Natural killer cell (primary cell): ENCODE results near the gene VMP1. TPM values are rescaled to one million over a fixed set of nuclear protein-coding genes. Genes with fewer than 3 reads are reported as not detected.

Source experiments
- ATAC-seq, 3 donors: fragments of 150-1000 bp in 2 of 3; fragments of 200-7000 bp in 1 of 3; cut with Tn5 transposase; 1 replicate in 1 of 3; 2 replicates in 2 of 3; pipeline ENCODE4 v1.10.0; 2021; ENCODE audit warnings: mild to moderate bottlenecking in 2 of 3, moderate library complexity in 2 of 3
- DNase-seq, 2 donors: peaks; one replicate each; pipeline versions ENCODE4 v3.0.0 to v3.0.0-alpha.2; 2013 to 2021; ENCODE audit warnings: mixed read lengths in 1 of 2
- H3K27ac ChIP-seq: one replicate; pipeline ENCODE4 v1.5.1; 2013; ENCODE audit warnings: mild to moderate bottlenecking, low read length
- H3K27me3 ChIP-seq: one replicate; pipeline ENCODE4 v1.6.1; 2013; ENCODE audit warnings: low read length; ENCODE audit not compliant: control insufficient read depth, insufficient read depth
- H3K36me3 ChIP-seq: one replicate; pipeline ENCODE4 v1.6.1; 2013; ENCODE audit warnings: low read length; ENCODE audit not compliant: control insufficient read depth, insufficient read depth
- H3K4me1 ChIP-seq: one replicate; pipeline ENCODE4 v1.6.1; 2013; ENCODE audit warnings: low read length; ENCODE audit not compliant: control insufficient read depth, insufficient read depth
- H3K4me3 ChIP-seq: one replicate; pipeline ENCODE4 v1.5.1; 2013; ENCODE audit warnings: low read length
- H3K9me3 ChIP-seq: one replicate; pipeline ENCODE4 v1.6.1; 2013; ENCODE audit warnings: low read length; ENCODE audit not compliant: control insufficient read depth, insufficient read depth
- H3K27ac Mint-ChIP-seq, 2 donors: one replicate each; pipeline ENCODE4 v1.8.0; 2022; ENCODE audit warnings: mild to moderate bottlenecking in 2 of 2, mixed read lengths in 2 of 2, moderate library complexity in 1 of 2
- H3K27me3 Mint-ChIP-seq, 2 donors: one replicate each; pipeline ENCODE4 v1.8.0; 2022; ENCODE audit warnings: low read depth in 2 of 2, mixed read lengths in 2 of 2
- H3K36me3 Mint-ChIP-seq: one replicate; pipeline ENCODE4 v1.8.0; 2022; ENCODE audit warnings: mixed read lengths
- H3K4me1 Mint-ChIP-seq, 2 donors: one replicate each; pipeline ENCODE4 v1.8.0; 2022; ENCODE audit warnings: mixed read lengths in 2 of 2
- H3K4me3 Mint-ChIP-seq: one replicate; pipeline ENCODE4 v1.8.0; 2022; ENCODE audit warnings: mild to moderate bottlenecking, moderate library complexity, mixed read lengths
- H3K9me3 Mint-ChIP-seq, 2 donors: one replicate each; pipeline ENCODE4 v1.8.0; 2022; ENCODE audit warnings: mixed read lengths in 2 of 2
- CTCF ChIP-seq: fragments of 200-600 bp; IDR thresholded peaks from one replicate; pipeline ENCODE4 v1.8.0; 2022; ENCODE audit warnings: antibody characterized with exemption
- WGBS: methylation state at CpG from one replicate; pipeline ENCODE4 v1.1.7; 2013; ENCODE audit warnings: missing lambda C conversion rate; ENCODE audit not compliant: insufficient coverage; 5-methylcytosine and 5-hydroxymethylcytosine counted together
- intact Hi-C: fragments of 100-400 bp; cut with micrococcal nuclease; formaldehyde crosslinking; loops from one replicate; pipeline ENCODE4 v1.14.2; 2022
- total RNA-seq, 4 donors: library from RNA; stranded (reverse); fragments of 120-200 nt in 1 of 4; gene quantifications; one replicate each; pipeline versions ENCODE4 v1.2.3 to v1.2.4, GENCODE V29; 2013 to 2022

VMP1 gene
- total RNA-seq, 3 donors from 2014 or later (not counting 1 experiment from before 2014, with no cell fraction given): 136 to 175 (median 162) TPM

- H3K9me3 ChIP-seq: peaks cover 5% of the 10 kb centered on the region
- no peak overlapping the region for H3K27ac ChIP-seq
- Mint-ChIP-seq H3K4me1 (peaks cover 0 to 5% of the 10 kb centered on the region in 2 donors), H3K27me3 (no peaks in the 10 kb centered on the region), H3K9me3 (peaks cover 0 to 2% of the 10 kb centered on the region in 2 donors), H3K27ac (no peak overlapping the region), H3K4me3 (no peak overlapping the region), H3K36me3 (peaks cover 8% of the 10 kb centered on the region)
- H3K27me3 ChIP-seq: no peaks in the 10 kb centered on the region
- ATAC-seq (no peak), DNase-seq (no peak)
- H3K36me3 ChIP-seq: peaks cover 10% of the 10 kb centered on the region
- intact Hi-C loops: no loop called here
- H3K4me1 ChIP-seq: no peaks in the 10 kb centered on the region
- H3K4me3 ChIP-seq: no peak overlapping the region
- TF ChIP-seq CTCF: no peak
Measured at GRCh38 chr17:59762824-59763374, 55.4 kb downstream of the VMP1 start.

GRCh38 chr17:59763861-59764260, 56.4 kb downstream of the VMP1 start:
- intact Hi-C loops: no loop called here
- ATAC-seq: no peak

GRCh38 chr17:59764292-59764741, 56.9 kb downstream of the VMP1 start:
- no peaks in the 10 kb centered on the region for H3K4me1 ChIP-seq
- intact Hi-C loops: no loop called here
- peaks cover 14% of the 10 kb centered on the region for H3K36me3 ChIP-seq
- no peaks in the 10 kb centered on the region for H3K4me1 Mint-ChIP-seq
- H3K27ac Mint-ChIP-seq: no peak overlapping the region
- no peak for ATAC-seq
- no peak for TF ChIP-seq CTCF
- no peaks in the 10 kb centered on the region for H3K27me3 ChIP-seq
- 100% methylated on average over 2 of the region's 3 CpGs for WGBS
- peaks cover 0 to 2% of the 10 kb centered on the region in 2 donors for H3K9me3 Mint-ChIP-seq
- H3K27me3 Mint-ChIP-seq: no peaks in the 10 kb centered on the region
- H3K4me3 ChIP-seq: no peak overlapping the region
- no peak for DNase-seq
- no peak overlapping the region for H3K27ac ChIP-seq
- no peaks in the 10 kb centered on the region for H3K9me3 ChIP-seq
- no peak overlapping the region for H3K4me3 Mint-ChIP-seq
- peaks cover 6% of the 10 kb centered on the region for H3K36me3 Mint-ChIP-seq

More at GRCh38 chr17:59763861-59764260, 56.4 kb downstream of the VMP1 start:
- Mint-ChIP-seq H3K4me1 (no peaks in the 10 kb centered on the region), H3K27ac (no peak overlapping the region), H3K9me3 (peaks cover 0 to 2% of the 10 kb centered on the region in 2 donors), H3K36me3 (peaks cover 8% of the 10 kb centered on the region), H3K4me3 (no peak overlapping the region), H3K27me3 (no peaks in the 10 kb centered on the region)
- H3K4me3 ChIP-seq: no peak overlapping the region
- H3K36me3 ChIP-seq: peaks cover 14% of the 10 kb centered on the region
- no CpG with 5 or more reads among the region's 1 CpG for WGBS
- H3K27ac ChIP-seq: no peak overlapping the region
- DNase-seq: no peak
- TF ChIP-seq CTCF: no peak
- no peaks in the 10 kb centered on the region for H3K4me1 ChIP-seq
- peaks cover 4% of the 10 kb centered on the region for H3K9me3 ChIP-seq
- H3K27me3 ChIP-seq: no peaks in the 10 kb centered on the region

GRCh38 chr17:59765038-59765437, 57.6 kb downstream of the VMP1 start:
- H3K9me3 ChIP-seq: no peaks in the 10 kb centered on the region
- no peaks in the 10 kb centered on the region for H3K36me3 Mint-ChIP-seq
- no peak for TF ChIP-seq CTCF
- no peaks in the 10 kb centered on the region for H3K27me3 ChIP-seq
- no peaks in the 10 kb centered on the region for H3K9me3 Mint-ChIP-seq
- H3K27ac Mint-ChIP-seq: no peak overlapping the region
- H3K4me1 ChIP-seq: no peaks in the 10 kb centered on the region
- ATAC-seq: no peak
- no peak for DNase-seq
- H3K36me3 ChIP-seq: peaks cover 14% of the 10 kb centered on the region
- no peak overlapping the region for H3K4me3 ChIP-seq
- no peaks in the 10 kb centered on the region for H3K4me1 Mint-ChIP-seq
- no peak overlapping the region for H3K4me3 Mint-ChIP-seq
- no peak overlapping the region for H3K27ac ChIP-seq
- no peaks in the 10 kb centered on the region for H3K27me3 Mint-ChIP-seq
- intact Hi-C loops: no loop called here
